Neural cell (in vitro differentiated cells): ENCODE measurements around the gene SLIT3. TPM values are rescaled to one million over a fixed set of nuclear protein-coding genes. Genes with fewer than 3 reads are reported as not detected.

ENCODE experiments used
- H2AFZ ChIP-seq: fragments of 200-600, 300-800 bp; sonication (generic), shearing (Covaris generic); 2 replicates; pipeline ENCODE4 v1.6.0; 2014; ENCODE audit warnings: low read depth, mild to moderate bottlenecking, antibody characterized with exemption, low read length, moderate library complexity
- H3F3A ChIP-seq: fragments of 200-600 bp; shearing (Covaris generic); 2 replicates; pipeline ENCODE4 v1.6.1; 2016; ENCODE audit warnings: mild to moderate bottlenecking, moderate library complexity, mixed read lengths, antibody characterized with exemption, low read length; ENCODE audit not compliant: insufficient read depth, poor library complexity, severe bottlenecking
- H3K27ac ChIP-seq: fragments of 200-600, 300-800 bp; sonication (generic), shearing (Covaris generic); 2 replicates; pipeline ENCODE4 v1.5.1; 2014; ENCODE audit warnings: mild to moderate bottlenecking, low read length, moderate library complexity
- H3K27me3 ChIP-seq: fragments of 300-800, 200-600 bp; sonication (generic), shearing (Covaris generic); 2 replicates; pipeline ENCODE4 v1.6.0; 2014; ENCODE audit warnings: mild to moderate bottlenecking, low read depth, low read length, moderate library complexity; ENCODE audit not compliant: insufficient read depth
- H3K36me3 ChIP-seq: fragments of 300-800, 200-600 bp; sonication (generic), shearing (Covaris generic); 2 replicates; pipeline ENCODE4 v1.5.1; 2014; ENCODE audit warnings: mild to moderate bottlenecking, antibody characterized with exemption, low read length, moderate library complexity; ENCODE audit not compliant: insufficient read depth
- H3K4me2 ChIP-seq: fragments of 300-800, 200-600 bp; sonication (generic), shearing (Covaris generic); 2 replicates; pipeline ENCODE4 v1.6.0; 2014; ENCODE audit warnings: mild to moderate bottlenecking, low read length
- H3K4me3 ChIP-seq: fragments of 300-800, 200-600 bp; sonication (generic), shearing (Covaris generic); 2 replicates; pipeline ENCODE4 v1.5.1; 2014; ENCODE audit warnings: mild to moderate bottlenecking, low read length, moderate library complexity
- H3K79me2 ChIP-seq: fragments of 200-600 bp; shearing (Covaris generic); replicated peaks from 2 replicates; pipeline ENCODE4 v1.6.0; 2014; ENCODE audit warnings: mild to moderate bottlenecking, low read length, moderate library complexity; ENCODE audit not compliant: insufficient read depth
- H3K9ac ChIP-seq: fragments of 300-800, 200-600 bp; sonication (generic), shearing (Covaris generic); 2 replicates; pipeline ENCODE4 v1.6.1; 2016; ENCODE audit warnings: mild to moderate bottlenecking, low read length, mixed read lengths
- H3K9me2 ChIP-seq: fragments of 200-600 bp; shearing (Covaris generic); 2 replicates; pipeline ENCODE4 v1.6.1; 2016; ENCODE audit warnings: mild to moderate bottlenecking, low read length, mixed read lengths; ENCODE audit not compliant: insufficient read depth
- H3K9me3 ChIP-seq: fragments of 200-600, 300-800 bp; sonication (generic), shearing (Covaris generic); 2 replicates; pipeline ENCODE4 v1.6.1; 2016; ENCODE audit warnings: mild to moderate bottlenecking, mixed run types, low read length, moderate library complexity, mixed read lengths
- H4K20me1 ChIP-seq: fragments of 200-600 bp; shearing (Covaris generic); 2 replicates; pipeline ENCODE4 v1.6.1; 2016; ENCODE audit warnings: mild to moderate bottlenecking, mixed run types; ENCODE audit not compliant: insufficient read depth
- EP300 ChIP-seq: fragments of 450-650 bp; conservative IDR thresholded peaks from 2 replicates; pipeline ENCODE4 v1.6.1; 2014; ENCODE audit warnings: antibody characterized with exemption, mild to moderate bottlenecking, moderate library complexity; ENCODE audit not compliant: poor library complexity, severe bottlenecking
- EZH2 ChIP-seq: fragments of 200-600, 300-800 bp; shearing (Covaris generic), sonication (generic); IDR thresholded peaks from 2 replicates; pipeline ENCODE4 v1.6.1; 2014; ENCODE audit warnings: antibody characterized with exemption, low read length, borderline replicate concordance, mild to moderate bottlenecking; ENCODE audit not compliant: insufficient read depth, poor library complexity, severe bottlenecking
- MXI1 ChIP-seq: fragments of 450-650 bp; conservative IDR thresholded peaks from 2 replicates; pipeline ENCODE4 v1.6.1; 2014; ENCODE audit warnings: antibody characterized with exemption, mild to moderate bottlenecking; ENCODE audit not compliant: poor library complexity, severe bottlenecking
- POLR2AphosphoS5 ChIP-seq: IDR thresholded peaks from 2 replicates; pipeline ENCODE4 v1.6.1; 2012
- RAD21 ChIP-seq: fragments of 450-650 bp; conservative IDR thresholded peaks from 2 replicates; pipeline ENCODE4 v1.6.1; 2014; ENCODE audit warnings: antibody characterized with exemption, mild to moderate bottlenecking, moderate library complexity
- SMC3 ChIP-seq: fragments of 450-650 bp; conservative IDR thresholded peaks from 2 replicates; pipeline ENCODE4 v1.6.1; 2014; ENCODE audit warnings: antibody characterized with exemption, mild to moderate bottlenecking, moderate library complexity; ENCODE audit not compliant: poor library complexity
- TAF1 ChIP-seq: IDR thresholded peaks from 2 replicates; pipeline ENCODE4 v1.6.1; 2012; ENCODE audit warnings: low read depth
- polyA plus RNA-seq: library from polyadenylated mRNA; depleted of rRNA; stranded (reverse); fragments of >200 nt; gene quantifications from 2 replicates; pipeline ENCODE4 v1.2.3, GENCODE V29; 2014
- TF ChIP-seq, protein P1 (sequence below): fragments of 450-650 bp; IDR thresholded peaks from 2 replicates; pipeline ENCODE4 v1.5.1; 2014; ENCODE audit warnings: antibody characterized with exemption, mild to moderate bottlenecking, moderate library complexity; ENCODE audit not compliant: poor library complexity, severe bottlenecking
- TF ChIP-seq, protein P2 (sequence below): IDR thresholded peaks from 2 replicates; pipeline ENCODE4 v1.6.1; 2012; ENCODE audit warnings: borderline replicate concordance

Gene SLIT3
- polyA plus RNA-seq, 1 donor from 2014 or later = 1.2 TPM

GRCh38 chr5:169279125-169279524 is 21.8 kb downstream of the SLIT3 start:
- H3K36me3 ChIP-seq = no peaks in the 10 kb centered on the region
- H3K4me3 ChIP-seq = no peak overlapping the region
- H2AFZ ChIP-seq = no peak overlapping the region
- no peaks in the 10 kb centered on the region for H3K9me2 ChIP-seq
- H3F3A ChIP-seq = no peaks in the 10 kb centered on the region
- H3K9me3 ChIP-seq = no peaks in the 10 kb centered on the region
- no peaks in the 10 kb centered on the region for H3K79me2 ChIP-seq
- H3K27me3 ChIP-seq = no peaks in the 10 kb centered on the region
- H3K4me2 ChIP-seq = no peak overlapping the region
- TF ChIP-seq EP300 (no peak), SMC3 (no peak), MXI1 (no peak), RAD21 (no peak), POLR2AphosphoS5 (no peak), EZH2 (no peak), TAF1 (no peak)
- TF ChIP-seq, protein P1, sequence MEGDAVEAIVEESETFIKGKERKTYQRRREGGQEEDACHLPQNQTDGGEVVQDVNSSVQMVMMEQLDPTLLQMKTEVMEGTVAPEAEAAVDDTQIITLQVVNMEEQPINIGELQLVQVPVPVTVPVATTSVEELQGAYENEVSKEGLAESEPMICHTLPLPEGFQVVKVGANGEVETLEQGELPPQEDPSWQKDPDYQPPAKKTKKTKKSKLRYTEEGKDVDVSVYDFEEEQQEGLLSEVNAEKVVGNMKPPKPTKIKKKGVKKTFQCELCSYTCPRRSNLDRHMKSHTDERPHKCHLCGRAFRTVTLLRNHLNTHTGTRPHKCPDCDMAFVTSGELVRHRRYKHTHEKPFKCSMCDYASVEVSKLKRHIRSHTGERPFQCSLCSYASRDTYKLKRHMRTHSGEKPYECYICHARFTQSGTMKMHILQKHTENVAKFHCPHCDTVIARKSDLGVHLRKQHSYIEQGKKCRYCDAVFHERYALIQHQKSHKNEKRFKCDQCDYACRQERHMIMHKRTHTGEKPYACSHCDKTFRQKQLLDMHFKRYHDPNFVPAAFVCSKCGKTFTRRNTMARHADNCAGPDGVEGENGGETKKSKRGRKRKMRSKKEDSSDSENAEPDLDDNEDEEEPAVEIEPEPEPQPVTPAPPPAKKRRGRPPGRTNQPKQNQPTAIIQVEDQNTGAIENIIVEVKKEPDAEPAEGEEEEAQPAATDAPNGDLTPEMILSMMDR = no peak
- TF ChIP-seq, protein P2, sequence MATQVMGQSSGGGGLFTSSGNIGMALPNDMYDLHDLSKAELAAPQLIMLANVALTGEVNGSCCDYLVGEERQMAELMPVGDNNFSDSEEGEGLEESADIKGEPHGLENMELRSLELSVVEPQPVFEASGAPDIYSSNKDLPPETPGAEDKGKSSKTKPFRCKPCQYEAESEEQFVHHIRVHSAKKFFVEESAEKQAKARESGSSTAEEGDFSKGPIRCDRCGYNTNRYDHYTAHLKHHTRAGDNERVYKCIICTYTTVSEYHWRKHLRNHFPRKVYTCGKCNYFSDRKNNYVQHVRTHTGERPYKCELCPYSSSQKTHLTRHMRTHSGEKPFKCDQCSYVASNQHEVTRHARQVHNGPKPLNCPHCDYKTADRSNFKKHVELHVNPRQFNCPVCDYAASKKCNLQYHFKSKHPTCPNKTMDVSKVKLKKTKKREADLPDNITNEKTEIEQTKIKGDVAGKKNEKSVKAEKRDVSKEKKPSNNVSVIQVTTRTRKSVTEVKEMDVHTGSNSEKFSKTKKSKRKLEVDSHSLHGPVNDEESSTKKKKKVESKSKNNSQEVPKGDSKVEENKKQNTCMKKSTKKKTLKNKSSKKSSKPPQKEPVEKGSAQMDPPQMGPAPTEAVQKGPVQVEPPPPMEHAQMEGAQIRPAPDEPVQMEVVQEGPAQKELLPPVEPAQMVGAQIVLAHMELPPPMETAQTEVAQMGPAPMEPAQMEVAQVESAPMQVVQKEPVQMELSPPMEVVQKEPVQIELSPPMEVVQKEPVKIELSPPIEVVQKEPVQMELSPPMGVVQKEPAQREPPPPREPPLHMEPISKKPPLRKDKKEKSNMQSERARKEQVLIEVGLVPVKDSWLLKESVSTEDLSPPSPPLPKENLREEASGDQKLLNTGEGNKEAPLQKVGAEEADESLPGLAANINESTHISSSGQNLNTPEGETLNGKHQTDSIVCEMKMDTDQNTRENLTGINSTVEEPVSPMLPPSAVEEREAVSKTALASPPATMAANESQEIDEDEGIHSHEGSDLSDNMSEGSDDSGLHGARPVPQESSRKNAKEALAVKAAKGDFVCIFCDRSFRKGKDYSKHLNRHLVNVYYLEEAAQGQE = no peak
- H3K9ac ChIP-seq = no peak overlapping the region
- no peaks in the 10 kb centered on the region for H4K20me1 ChIP-seq
- H3K27ac ChIP-seq = no peak overlapping the region

- TF ChIP-seq POLR2AphosphoS5 (no peak), TAF1 (no peak), MXI1 (no peak), EZH2 (no peak), SMC3 (no peak), EP300 (no peak), RAD21 (no peak)
- TF ChIP-seq, protein P1 = no peak
- TF ChIP-seq, protein P2 = no peak
- no peak overlapping the region for H2AFZ ChIP-seq
Measured at GRCh38 chr5:169273881-169274280, 27.1 kb downstream of the SLIT3 start.

More at GRCh38 chr5:169273881-169274280, 27.1 kb downstream of the SLIT3 start:
- Histone ChIP-seq H3K27ac (no peak overlapping the region), H3K9me3 (no peaks in the 10 kb centered on the region), H3K27me3 (no peaks in the 10 kb centered on the region), H3K4me3 (no peak overlapping the region), H4K20me1 (no peaks in the 10 kb centered on the region), H3K36me3 (no peaks in the 10 kb centered on the region), H3K9ac (no peak overlapping the region), H3K4me2 (no peak overlapping the region), H3K79me2 (no peaks in the 10 kb centered on the region), H3K9me2 (no peaks in the 10 kb centered on the region), H3F3A (no peaks in the 10 kb centered on the region)
